ENCODE results near the gene NOL4L.

The NOL4L gene

DNA sequence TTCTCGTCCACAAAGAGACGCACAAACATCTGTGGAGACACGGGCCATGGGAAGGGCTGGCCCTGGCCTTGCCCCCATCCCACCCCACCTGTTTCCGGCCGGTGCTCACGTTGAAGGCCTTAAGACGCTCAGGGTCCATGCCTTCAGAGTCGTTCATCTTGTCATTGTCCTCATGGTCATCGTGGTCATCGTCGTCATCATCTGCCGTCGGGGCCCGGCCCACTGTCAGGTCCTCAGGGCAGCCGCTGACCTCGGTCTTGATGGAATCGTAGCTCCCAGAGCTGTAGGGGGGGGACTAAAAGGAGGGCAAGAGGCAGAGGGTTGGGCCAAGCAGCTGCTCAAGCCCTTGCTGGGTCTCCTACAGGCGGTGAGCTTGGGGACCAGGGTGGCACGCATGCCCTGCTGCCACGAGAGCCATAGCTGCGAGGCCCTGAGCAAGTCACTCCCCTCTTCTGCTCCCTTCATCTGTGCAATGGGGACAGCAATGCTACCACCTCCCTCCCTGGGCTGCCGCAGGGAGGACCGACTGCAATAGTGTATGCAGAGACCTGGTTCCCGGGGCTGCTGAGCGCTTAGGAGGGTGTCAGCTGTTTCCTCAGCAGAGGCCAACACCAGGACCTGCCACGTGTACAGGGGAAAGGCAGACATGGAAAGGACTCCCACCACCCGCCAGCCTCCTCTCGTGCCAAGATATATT, 131.5 kb downstream of the NOL4L start:
- no peak for DNase-seq

DNA sequence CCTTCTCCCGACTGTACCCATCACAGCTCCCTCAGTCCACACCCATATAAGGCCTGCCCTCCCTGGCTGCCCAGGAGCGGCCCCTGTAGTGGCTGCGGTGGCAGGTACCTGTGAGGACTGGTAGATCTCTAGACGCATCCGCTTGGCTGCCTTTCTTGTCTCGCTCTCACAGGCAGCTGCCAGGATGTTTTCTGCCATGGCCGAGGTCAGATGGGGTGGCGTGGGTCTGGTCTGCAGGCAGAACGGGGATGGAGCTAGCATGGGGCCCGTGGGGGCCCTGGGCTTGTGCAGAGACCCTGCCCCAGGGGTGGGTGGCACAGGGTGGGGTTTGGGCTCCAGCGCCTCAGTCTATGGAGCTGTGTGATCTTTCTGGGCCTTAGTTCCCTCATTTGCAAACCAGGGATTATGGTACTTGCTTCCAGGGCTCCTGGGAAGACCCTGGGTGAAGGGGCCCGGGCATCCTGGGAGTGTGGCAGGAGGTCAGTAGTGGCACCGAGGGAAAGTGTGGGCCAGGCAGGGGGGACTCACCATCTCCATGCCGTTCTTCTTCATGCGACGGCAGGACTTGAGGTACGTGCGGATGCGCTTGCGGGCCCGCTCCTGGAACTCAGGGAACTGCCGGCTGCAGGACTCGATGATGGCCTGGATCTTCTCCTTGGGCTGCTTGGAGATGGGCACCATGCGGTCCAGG, 132.2 kb downstream of the NOL4L start:
- no peak for DNase-seq

GRCh38 chr20:32451682-32452461, 133.3 kb downstream of the NOL4L start:
- no peak for DNase-seq

- DNase-seq, result no peak
These were observed 133.8 kb downstream of the NOL4L start for GRCh38 chr20:32451340-32451681.

- DNase-seq, result no peak
These were observed 134.6 kb downstream of the NOL4L start for GRCh38 chr20:32450484-32451061.

- DNase-seq, result no peak
These were observed 135.2 kb downstream of the NOL4L start for GRCh38 chr20:32449890-32450401.

DNA sequence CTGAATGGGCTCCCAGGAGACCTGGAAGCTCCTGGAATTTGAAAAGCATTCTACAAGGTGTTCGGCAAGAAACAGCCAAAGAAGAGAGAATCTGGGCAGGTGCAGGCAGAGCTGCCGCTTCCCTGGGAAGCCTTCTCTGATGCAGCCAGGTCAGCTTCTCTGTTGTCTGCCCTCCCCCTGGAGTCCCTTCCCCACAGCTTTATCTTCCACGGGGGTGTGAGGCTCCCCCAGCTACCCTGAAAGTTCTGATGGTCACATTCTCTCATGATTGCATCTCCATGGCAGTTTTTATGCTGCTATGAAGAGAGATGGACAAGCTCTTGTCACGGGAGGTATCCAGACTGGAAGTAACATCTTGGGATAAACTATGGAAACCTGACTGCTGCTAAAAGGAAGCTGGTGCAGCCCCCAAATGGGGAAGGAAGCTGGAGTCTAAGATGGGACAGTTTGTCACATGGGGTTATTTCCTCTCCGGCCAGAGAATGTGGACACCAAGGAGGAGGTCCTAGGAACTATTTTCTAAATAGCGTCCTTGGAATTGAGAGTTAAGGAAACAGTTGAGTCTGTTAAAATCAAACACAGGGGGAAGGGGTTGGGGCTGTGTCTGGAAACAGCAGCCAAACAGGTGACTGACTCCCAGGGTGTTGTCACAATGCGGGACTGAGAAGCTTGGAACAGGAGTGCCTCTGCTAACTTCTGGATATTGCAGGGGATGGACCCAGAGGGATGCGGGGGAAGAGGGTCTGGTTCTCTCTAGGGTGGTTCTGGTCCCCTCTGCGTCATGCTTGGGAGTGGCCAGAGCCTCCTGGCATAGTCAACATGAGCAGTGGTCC, 135.9 kb downstream of the NOL4L start:
- DNase-seq, result no peak

DNA sequence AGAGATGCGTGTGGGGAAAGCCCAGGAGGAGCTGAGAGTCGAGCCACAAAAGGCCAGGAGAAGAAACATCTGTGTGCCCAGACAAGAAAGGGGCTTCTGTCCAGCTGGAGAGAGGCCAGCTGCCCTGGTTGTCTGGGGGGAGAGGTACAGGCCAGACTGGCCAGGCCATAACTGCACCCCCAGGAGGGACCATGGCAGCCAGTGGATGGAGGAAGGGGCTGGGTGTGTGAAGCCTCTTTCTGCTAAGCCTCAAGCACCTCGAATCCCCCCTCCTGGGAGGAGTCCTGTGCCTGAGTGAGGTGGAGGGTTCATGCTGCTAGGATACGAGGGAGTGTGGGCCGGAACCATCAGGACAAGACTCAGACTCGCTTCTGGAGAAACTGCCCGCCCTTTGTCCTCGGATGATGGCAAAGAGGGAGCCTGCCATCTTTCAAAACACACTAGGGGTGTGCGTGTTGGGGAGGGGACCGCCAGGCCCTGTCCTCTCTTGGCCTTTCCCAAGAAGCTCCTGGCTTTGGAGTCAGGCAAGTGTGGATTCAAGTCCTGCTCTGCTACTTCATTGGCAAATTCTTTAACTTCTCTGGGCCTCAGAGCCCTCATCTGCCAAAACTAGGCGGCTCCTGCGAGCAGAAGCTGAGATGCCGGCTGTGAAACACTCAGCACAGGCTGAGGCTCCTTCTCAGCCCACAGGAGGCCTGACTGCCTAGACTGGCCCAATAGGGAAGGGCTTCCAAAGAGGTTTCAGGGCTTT, 136.7 kb downstream of the NOL4L start:
- no peak for DNase-seq

DNA sequence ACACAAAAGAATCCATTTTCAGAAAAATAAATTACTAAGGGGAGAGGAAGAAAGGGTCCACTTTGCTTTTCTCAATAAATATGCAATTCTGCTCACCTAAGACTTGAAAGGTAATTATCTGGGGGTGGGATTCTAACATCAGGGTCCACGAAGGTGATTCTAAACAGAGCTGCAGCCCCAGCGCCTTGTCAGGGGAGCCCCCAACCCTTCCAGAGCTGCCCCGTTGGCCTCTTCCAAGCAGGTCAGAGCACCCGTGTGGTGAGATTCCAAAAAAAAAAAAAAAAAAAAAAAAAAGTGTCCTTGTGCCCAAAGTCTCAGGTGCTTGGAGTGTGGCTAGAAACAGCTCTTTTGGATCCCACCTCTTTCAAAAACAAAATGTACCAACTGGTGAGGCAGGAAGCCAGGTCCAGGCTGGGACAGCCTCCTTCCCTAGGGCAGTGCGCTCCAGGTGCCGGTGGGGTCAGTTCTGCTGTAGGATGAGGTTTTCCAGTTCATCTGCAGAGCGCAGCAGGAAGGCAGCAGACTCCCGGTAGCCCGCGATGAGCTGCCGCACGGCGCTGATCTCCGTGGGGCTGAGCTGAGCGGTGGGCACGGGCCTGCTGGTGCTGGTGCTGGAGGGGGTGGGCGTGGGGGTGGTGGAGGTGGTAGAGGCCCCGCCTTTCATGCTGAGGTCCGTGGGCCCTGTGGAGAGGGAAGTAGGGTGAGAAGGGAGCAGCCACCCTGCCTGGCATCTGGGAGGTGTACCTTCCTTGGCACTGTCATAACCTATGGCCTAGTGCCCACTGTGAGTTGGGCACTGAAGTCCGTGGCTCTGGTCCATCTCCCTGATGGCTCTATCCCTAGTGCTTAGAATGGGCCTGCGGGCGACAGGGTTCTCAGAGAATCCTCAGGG, 137.8 kb downstream of the NOL4L start:
- DNase-seq, result no peak

DNA sequence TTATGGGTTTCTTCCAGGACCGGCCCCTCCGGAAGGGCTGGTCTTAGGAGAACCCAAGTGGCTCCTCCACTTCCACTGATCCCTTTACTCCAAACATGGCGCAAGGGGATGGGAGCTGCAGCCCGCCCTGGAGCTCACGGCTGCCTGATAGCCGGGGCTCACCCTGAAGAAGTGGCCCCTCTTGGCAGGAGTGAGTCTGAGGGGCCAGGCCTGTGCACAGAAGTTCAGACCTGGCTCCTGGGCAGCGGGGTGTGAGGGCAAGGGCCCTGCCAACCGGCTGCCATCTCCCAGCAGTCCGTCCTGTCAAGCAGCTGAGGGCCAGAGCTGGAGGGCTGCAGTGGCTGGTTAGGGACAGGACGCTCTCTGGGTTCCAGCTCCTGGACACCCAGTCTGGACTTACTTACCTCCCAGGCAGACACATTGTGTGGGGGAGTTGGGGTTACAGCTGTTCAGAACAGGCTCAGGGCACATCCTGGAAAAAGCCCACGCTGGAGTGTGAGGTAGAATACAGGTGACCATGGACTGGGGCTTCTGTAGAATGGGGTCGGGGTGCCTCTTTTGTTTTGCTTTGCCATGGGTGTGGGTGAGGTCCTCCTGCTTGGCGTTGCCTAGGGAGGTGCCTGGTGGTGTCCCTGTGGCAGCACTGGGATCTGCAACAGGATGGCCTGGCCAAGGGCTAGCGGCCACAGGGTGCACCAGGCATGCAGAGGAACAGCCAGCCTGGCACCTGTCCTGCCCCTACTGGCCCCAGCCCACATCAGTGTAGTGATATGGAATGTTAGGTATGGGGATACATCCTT, 138.6 kb downstream of the NOL4L start:
- no peak for DNase-seq

DNA sequence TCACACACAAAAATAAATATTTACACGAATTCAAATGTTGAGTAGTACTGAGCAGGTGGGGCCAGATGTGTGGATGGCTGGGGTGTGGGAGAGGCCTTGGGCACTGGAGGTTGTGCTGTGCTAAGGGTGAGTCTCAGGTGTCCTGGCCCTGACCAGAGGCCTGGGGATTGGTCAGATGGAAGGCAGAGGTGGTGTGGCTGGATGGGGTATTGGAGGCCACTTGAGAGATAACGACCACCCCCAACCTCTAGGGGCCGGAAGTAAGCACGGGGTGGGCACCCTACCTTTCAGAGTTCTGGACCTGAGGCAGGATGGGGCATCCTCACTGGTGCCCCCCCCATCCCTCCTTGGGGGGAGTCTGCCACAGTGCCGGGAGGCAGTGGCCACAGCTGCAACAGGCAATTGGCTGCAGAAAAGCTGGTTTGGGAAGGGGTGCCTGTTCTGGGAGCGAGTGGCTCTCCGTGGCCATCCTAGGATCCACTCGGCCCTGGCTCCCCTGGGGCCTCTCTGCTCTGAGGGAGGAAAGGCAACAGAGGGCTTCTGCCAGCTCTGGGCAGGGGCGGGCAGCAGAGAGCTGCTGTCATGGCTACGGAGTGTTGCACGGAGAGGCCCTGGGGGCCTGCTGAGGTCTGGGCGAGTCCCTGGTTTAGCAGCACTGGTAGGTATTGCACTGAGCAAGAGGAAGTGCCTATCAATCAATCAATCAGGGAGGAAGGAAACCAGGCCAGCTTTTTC, 139.4 kb downstream of the NOL4L start:
- no peak for DNase-seq

GRCh38 chr20:32444474-32445220, 140.5 kb downstream of the NOL4L start:
- no peak for DNase-seq

- DNase-seq, result no peak
These were observed 141.7 kb downstream of the NOL4L start for GRCh38 chr20:32443386-32443974.

DNA sequence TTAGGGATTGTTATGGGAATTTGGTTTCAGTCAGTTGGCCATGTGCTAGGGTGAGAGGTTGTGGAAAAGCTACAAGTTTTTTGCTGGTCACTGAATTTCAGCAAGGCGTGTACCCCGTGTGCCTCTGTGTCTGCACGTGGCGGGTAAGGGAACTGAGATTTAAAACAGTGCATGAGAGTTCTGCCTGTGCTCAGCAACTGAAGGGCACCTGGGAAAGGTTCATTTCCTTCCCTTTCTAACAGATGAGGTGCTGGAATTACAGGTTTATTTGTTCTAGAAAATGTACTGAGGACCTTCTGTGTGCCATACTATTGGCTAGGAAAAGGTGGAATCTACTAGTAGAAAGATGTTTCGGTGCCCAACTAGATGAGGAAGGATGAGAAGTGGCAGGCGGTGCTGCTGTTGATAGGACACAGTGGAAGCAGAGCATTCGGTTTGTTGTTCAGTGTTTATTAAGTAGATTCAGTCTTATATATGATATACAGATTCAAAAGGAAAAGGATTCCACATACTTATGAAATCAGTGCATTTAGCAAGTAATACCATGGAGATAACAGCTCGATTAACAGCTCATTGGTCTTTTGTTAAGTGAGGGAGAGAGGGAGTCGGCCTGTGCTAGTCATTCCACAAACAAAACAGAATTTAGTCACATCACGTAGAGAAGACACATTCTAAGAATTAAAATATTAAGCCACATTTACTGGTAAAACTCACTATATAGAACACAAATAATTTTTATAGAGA, 142.3 kb downstream of the NOL4L start:
- DNase-seq, result no peak

GRCh38 chr20:32441638-32442037, 143.5 kb downstream of the NOL4L start:
- no peak for DNase-seq

GRCh38 chr20:32440758-32441078, 144.4 kb downstream of the NOL4L start:
- no peak for DNase-seq

GRCh38 chr20:32440069-32440757, 144.9 kb downstream of the NOL4L start:
- no peak for DNase-seq

All from NCI-H1694 (cell line).